ENCODE data around the gene DCXR.
A peak's percentile ranks its signal among the peaks of the same experiment; 100 is the strongest.

The DCXR gene

GRCh38 chr17:82037092-82037888 lies at the start of gene DCXR:
Gene DCXR (minus strand): TSS chr17:82037697. CDS start chr17:82037682, 15 bp downstream.
- peak; percentile 91 for TF ChIP-seq CTCF (IDR thresholded peaks at IDR 0.05; ENCODE audit: control insufficient read depth, extremely low read depth, insufficient read depth)
- DNase-seq (ENCODE audit: low read depth), result peak; percentile 87
- peak within 1 kb of the TSS; percentile 87 for H3K4me3 ChIP-seq (ENCODE audit: low read depth, low read length)

GRCh38 chr17:82085931-82086764 lies 48.7 kb upstream of the DCXR start:
- DNase-seq (ENCODE audit: low read depth), result no peak
- no peak overlapping the region for H3K4me3 ChIP-seq (ENCODE audit: low read depth, low read length)
- TF ChIP-seq CTCF (IDR thresholded peaks at IDR 0.05; ENCODE audit: control insufficient read depth, extremely low read depth, insufficient read depth), result no peak

DNA sequence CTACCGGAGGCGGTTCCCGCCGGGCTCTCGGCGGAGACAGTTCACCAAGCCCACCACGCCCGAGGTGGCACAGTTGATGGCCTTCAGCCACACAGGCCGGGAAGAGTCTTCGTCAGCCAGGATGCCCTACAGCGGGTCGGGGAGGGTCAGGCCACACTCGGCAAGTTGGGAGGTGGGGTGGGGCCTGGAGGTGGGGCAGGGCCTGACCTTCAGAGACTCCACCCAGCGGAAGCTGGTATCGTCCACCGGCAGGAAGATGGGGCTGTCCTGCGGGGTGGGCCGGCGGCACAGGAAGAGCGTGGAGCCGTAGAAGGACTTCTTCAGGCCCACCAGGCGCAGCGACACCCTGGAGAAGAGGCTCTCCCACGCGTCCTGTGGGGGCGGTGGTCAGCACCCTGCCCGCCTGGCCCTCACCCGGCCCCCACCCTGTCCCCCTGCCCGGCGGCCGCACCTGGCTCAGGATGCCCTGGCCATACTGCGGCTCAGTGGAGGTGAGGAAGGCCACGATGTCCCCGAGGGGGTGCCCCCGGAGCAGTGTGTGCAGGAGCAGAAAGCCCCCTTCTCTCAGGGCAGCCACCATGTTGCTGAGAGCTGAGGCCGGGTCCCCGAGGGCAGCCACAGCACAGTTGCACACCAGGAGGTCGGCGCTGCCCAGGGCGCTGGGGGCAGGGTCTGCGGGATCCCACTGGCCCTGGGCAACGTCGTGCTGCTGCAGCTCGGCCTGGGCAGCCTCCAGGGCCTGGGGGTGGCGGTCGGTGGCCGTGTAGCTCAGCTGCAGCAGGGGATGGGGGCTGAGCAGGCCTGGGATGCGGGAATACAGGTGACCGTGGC lies 47.7 kb upstream of the DCXR start:
- no peak for TF ChIP-seq CTCF (IDR thresholded peaks at IDR 0.05; ENCODE audit: control insufficient read depth, extremely low read depth, insufficient read depth)
- H3K4me3 ChIP-seq (ENCODE audit: low read depth, low read length), result no peak overlapping the region
- no peak for DNase-seq (ENCODE audit: low read depth)

GRCh38 chr17:82084373-82085030 lies 47.0 kb upstream of the DCXR start:
- no peak overlapping the region for H3K4me3 ChIP-seq (ENCODE audit: low read depth, low read length)
- no peak for TF ChIP-seq CTCF (IDR thresholded peaks at IDR 0.05; ENCODE audit: control insufficient read depth, extremely low read depth, insufficient read depth)
- no peak for DNase-seq (ENCODE audit: low read depth)

- DNase-seq (ENCODE audit: low read depth), result no peak
- TF ChIP-seq CTCF (IDR thresholded peaks at IDR 0.05; ENCODE audit: control insufficient read depth, extremely low read depth, insufficient read depth), result no peak
- H3K4me3 ChIP-seq (ENCODE audit: low read depth, low read length), result no peak overlapping the region
Observed at GRCh38 chr17:82083533-82084359, 46.2 kb upstream of the DCXR start.
